Neural progenitor cell (in vitro differentiated cells): ENCODE results near the gene EML5.

Experiments used
- EZH2 ChIP-seq: fragments of 200-600 bp; sonication (generic); IDR thresholded peaks from 2 replicates; pipeline ENCODE4 v1.6.1; 2017; ENCODE audit warnings: antibody characterized with exemption, mild to moderate bottlenecking, moderate library complexity
- EZH2phosphoT487 ChIP-seq: fragments of 200-600 bp; sonication (generic); IDR thresholded peaks from 2 replicates; pipeline ENCODE4 v1.6.1; 2017; ENCODE audit warnings: antibody characterized with exemption
- TF ChIP-seq, protein P1 (sequence below): fragments of 200-600 bp; sonication (generic); IDR thresholded peaks from 2 replicates; pipeline ENCODE4 v1.5.1; 2017; ENCODE audit warnings: antibody characterized with exemption, mild to moderate bottlenecking

GRCh38 chr14:88669346-88669745 is 123.4 kb downstream of the EML5 start:
- TF ChIP-seq, protein P1, sequence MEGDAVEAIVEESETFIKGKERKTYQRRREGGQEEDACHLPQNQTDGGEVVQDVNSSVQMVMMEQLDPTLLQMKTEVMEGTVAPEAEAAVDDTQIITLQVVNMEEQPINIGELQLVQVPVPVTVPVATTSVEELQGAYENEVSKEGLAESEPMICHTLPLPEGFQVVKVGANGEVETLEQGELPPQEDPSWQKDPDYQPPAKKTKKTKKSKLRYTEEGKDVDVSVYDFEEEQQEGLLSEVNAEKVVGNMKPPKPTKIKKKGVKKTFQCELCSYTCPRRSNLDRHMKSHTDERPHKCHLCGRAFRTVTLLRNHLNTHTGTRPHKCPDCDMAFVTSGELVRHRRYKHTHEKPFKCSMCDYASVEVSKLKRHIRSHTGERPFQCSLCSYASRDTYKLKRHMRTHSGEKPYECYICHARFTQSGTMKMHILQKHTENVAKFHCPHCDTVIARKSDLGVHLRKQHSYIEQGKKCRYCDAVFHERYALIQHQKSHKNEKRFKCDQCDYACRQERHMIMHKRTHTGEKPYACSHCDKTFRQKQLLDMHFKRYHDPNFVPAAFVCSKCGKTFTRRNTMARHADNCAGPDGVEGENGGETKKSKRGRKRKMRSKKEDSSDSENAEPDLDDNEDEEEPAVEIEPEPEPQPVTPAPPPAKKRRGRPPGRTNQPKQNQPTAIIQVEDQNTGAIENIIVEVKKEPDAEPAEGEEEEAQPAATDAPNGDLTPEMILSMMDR = no peak
- TF ChIP-seq EZH2 (no peak), EZH2phosphoT487 (no peak)
